H9 (cell line): Measurements from ENCODE around the gene TMED6. TPM values are rescaled to one million over a fixed set of nuclear protein-coding genes. Genes with fewer than 3 reads are reported as not detected.

Experiments
- DNase-seq: peaks from one replicate; pipeline ENCODE4 v3.0.0-alpha.2; 2017
- H2AFZ ChIP-seq: one replicate; pipeline ENCODE4 v1.6.1; 2013; ENCODE audit warnings: mild to moderate bottlenecking, low read length, control low read depth, moderate library complexity
- H2AK5ac ChIP-seq: 2 replicates; pipeline ENCODE4 v1.6.1; 2013; ENCODE audit warnings: low read length, control low read depth, mixed read lengths; ENCODE audit not compliant: insufficient read length
- H2BK120ac ChIP-seq: one replicate; pipeline ENCODE4 v1.6.1; 2013; ENCODE audit warnings: low read depth, mild to moderate bottlenecking, low read length, control low read depth, inconsistent platforms; ENCODE audit not compliant: poor library complexity, severe bottlenecking
- H2BK12ac ChIP-seq: 2 replicates; pipeline ENCODE4 v1.6.1; 2013; ENCODE audit warnings: low read length, control low read depth, mixed read lengths, low read depth; ENCODE audit not compliant: insufficient read length
- H2BK15ac ChIP-seq: 2 replicates; pipeline ENCODE4 v1.6.1; 2013; ENCODE audit warnings: low read depth, low read length, control low read depth
- H2BK20ac ChIP-seq: one replicate; pipeline ENCODE4 v1.6.1; 2013; ENCODE audit warnings: low read depth, mild to moderate bottlenecking, low read length, control low read depth, inconsistent platforms; ENCODE audit not compliant: poor library complexity, severe bottlenecking
- H2BK5ac ChIP-seq: 2 replicates; pipeline ENCODE4 v1.6.1; 2013; ENCODE audit warnings: low read length, control low read depth, mixed read lengths; ENCODE audit not compliant: insufficient read length
- H3K14ac ChIP-seq: 2 replicates; pipeline ENCODE4 v1.6.1; 2013; ENCODE audit warnings: low read length, control low read depth; ENCODE audit not compliant: insufficient read depth
- H3K18ac ChIP-seq: 2 replicates; pipeline ENCODE4 v1.6.1; 2013; ENCODE audit warnings: low read depth, mild to moderate bottlenecking, mixed read lengths, low read length, control low read depth; ENCODE audit not compliant: insufficient read length
- H3K23ac ChIP-seq: 2 replicates; pipeline ENCODE4 v1.6.1; 2013; ENCODE audit warnings: low read length, control low read depth, mixed read lengths, low read depth; ENCODE audit not compliant: insufficient read length
- H3K23me2 ChIP-seq: 2 replicates; pipeline ENCODE4 v1.6.1; 2013; ENCODE audit warnings: low read depth, mild to moderate bottlenecking, mixed read lengths, low read length, control low read depth; ENCODE audit not compliant: insufficient read length, poor library complexity, severe bottlenecking
- H3K27ac ChIP-seq: 2 replicates; pipeline ENCODE4 v1.5.1; 2013; ENCODE audit warnings: low read length, control low read depth, mixed read lengths, low read depth; ENCODE audit not compliant: insufficient read length
- H3K27me3 ChIP-seq: 2 replicates; pipeline ENCODE4 v1.6.1; 2013; ENCODE audit warnings: low read length, control low read depth, inconsistent platforms; ENCODE audit not compliant: insufficient read depth
- H3K4ac ChIP-seq: 2 replicates; pipeline ENCODE4 v1.6.1; 2013; ENCODE audit warnings: low read depth, mild to moderate bottlenecking, control low read depth, inconsistent platforms, low read length, moderate library complexity
- H3K4me1 ChIP-seq: 2 replicates; pipeline ENCODE4 v1.6.1; 2013; ENCODE audit warnings: low read length, control low read depth, inconsistent platforms; ENCODE audit not compliant: insufficient read depth
- H3K4me2 ChIP-seq: 2 replicates; pipeline ENCODE4 v1.6.1; 2013; ENCODE audit warnings: low read length, control low read depth, mixed read lengths; ENCODE audit not compliant: insufficient read length, insufficient read depth
- H3K56ac ChIP-seq: 2 replicates; pipeline ENCODE4 v1.6.1; 2013; ENCODE audit warnings: low read depth, mild to moderate bottlenecking, mixed read lengths, low read length, control low read depth; ENCODE audit not compliant: insufficient read length
- H3K79me1 ChIP-seq: 2 replicates; pipeline ENCODE4 v1.6.1; 2013; ENCODE audit warnings: low read depth, mild to moderate bottlenecking, moderate library complexity, low read length, control low read depth, inconsistent platforms; ENCODE audit not compliant: insufficient read depth, poor library complexity, severe bottlenecking
- H3K79me2 ChIP-seq: 2 replicates; pipeline ENCODE4 v1.6.1; 2013; ENCODE audit warnings: low read length, control low read depth, inconsistent platforms; ENCODE audit not compliant: insufficient read depth
- H3K9ac ChIP-seq: 2 replicates; pipeline ENCODE4 v1.6.1; 2013; ENCODE audit warnings: low read length, control low read depth, mixed read lengths; ENCODE audit not compliant: insufficient read length; ENCODE audit errors: extremely low read depth
- H3K9me3 ChIP-seq: one replicate; pipeline ENCODE4 v1.6.1; 2013; ENCODE audit warnings: low read depth, low read length, inconsistent platforms; ENCODE audit not compliant: control insufficient read depth
- H3T11ph ChIP-seq: one replicate; pipeline ENCODE4 v1.6.1; 2013; ENCODE audit warnings: mild to moderate bottlenecking, low read length, control low read depth, inconsistent platforms
- H4K20me1 ChIP-seq: one replicate; pipeline ENCODE4 v1.6.1; 2013; ENCODE audit not compliant: control insufficient read depth, insufficient read length, insufficient read depth
- H4K5ac ChIP-seq: 2 replicates; pipeline ENCODE4 v1.6.1; 2013; ENCODE audit warnings: low read depth, mild to moderate bottlenecking, mixed read lengths, low read length, control low read depth; ENCODE audit not compliant: insufficient read length
- H4K8ac ChIP-seq: replicated peaks from 2 replicates; pipeline ENCODE4 v1.6.1; 2013; ENCODE audit warnings: low read length, control low read depth, mixed read lengths, low read depth; ENCODE audit not compliant: insufficient read length
- H4K91ac ChIP-seq: 2 replicates; pipeline ENCODE4 v1.6.1; 2013; ENCODE audit warnings: low read depth, mild to moderate bottlenecking, moderate library complexity, mixed read lengths, low read length, control low read depth; ENCODE audit not compliant: insufficient read length
- H3K27ac Mint-ChIP-seq, 3 experiments: 2 replicates in 2 of 3; 3 replicates in 1 of 3; pipeline ENCODE4 v1.8.0; 2020 to 2021; ENCODE audit warnings: mixed read lengths in 3 of 3, mild to moderate bottlenecking in 1 of 3, moderate library complexity in 1 of 3
- H3K27me3 Mint-ChIP-seq: 2 replicates; pipeline ENCODE4 v1.8.0; 2021; ENCODE audit warnings: low read depth, mild to moderate bottlenecking, moderate library complexity, mixed read lengths
- H3K36me3 Mint-ChIP-seq, 3 experiments: 2 replicates in 2 of 3; 3 replicates in 1 of 3; pipeline ENCODE4 v1.8.0; 2020 to 2021; ENCODE audit warnings: low read depth in 3 of 3, mixed read lengths in 3 of 3; ENCODE audit not compliant: insufficient read depth in 1 of 3
- H3K4me1 Mint-ChIP-seq, 2 experiments: 2 replicates each; pipeline ENCODE4 v1.8.0; 2020; ENCODE audit warnings: mixed read lengths in 2 of 2
- H3K4me3 Mint-ChIP-seq, 2 experiments: 2 replicates in 1 of 2; 3 replicates in 1 of 2; pipeline ENCODE4 v1.8.0; 2020 to 2021; ENCODE audit warnings: mild to moderate bottlenecking in 2 of 2, mixed read lengths in 2 of 2, moderate library complexity in 1 of 2
- H3K9me3 Mint-ChIP-seq, 2 experiments: 2 replicates in 1 of 2; 3 replicates in 1 of 2; pipeline ENCODE4 v1.8.0; 2020; ENCODE audit warnings: mild to moderate bottlenecking in 2 of 2, mixed read lengths in 2 of 2, moderate library complexity in 1 of 2
- CTCF ChIP-seq: fragments of 200-600 bp; sonication (generic); conservative IDR thresholded peaks from 3 replicates; pipeline ENCODE4 v1.8.0; 2021; ENCODE audit warnings: antibody characterized with exemption, mild to moderate bottlenecking
- WGBS: extraction: QIAGEN DNeasy Blood & Tissue Kit; methylation state at CpG from one replicate; pipeline ENCODE4 v1.1.7; 2013; ENCODE audit warnings: missing lambda C conversion rate, low lambda C conversion rate, mixed read lengths; ENCODE audit not compliant: insufficient read length; ENCODE audit errors: extremely low coverage; 5-methylcytosine and 5-hydroxymethylcytosine counted together
- total RNA-seq: library from RNA; stranded (reverse); gene quantifications from 2 replicates; pipeline ENCODE4 v1.2.1, GENCODE V29; 2021

Gene TMED6
- total RNA-seq, 1 experiment from 2014 or later = 0.31 TPM

DNA sequence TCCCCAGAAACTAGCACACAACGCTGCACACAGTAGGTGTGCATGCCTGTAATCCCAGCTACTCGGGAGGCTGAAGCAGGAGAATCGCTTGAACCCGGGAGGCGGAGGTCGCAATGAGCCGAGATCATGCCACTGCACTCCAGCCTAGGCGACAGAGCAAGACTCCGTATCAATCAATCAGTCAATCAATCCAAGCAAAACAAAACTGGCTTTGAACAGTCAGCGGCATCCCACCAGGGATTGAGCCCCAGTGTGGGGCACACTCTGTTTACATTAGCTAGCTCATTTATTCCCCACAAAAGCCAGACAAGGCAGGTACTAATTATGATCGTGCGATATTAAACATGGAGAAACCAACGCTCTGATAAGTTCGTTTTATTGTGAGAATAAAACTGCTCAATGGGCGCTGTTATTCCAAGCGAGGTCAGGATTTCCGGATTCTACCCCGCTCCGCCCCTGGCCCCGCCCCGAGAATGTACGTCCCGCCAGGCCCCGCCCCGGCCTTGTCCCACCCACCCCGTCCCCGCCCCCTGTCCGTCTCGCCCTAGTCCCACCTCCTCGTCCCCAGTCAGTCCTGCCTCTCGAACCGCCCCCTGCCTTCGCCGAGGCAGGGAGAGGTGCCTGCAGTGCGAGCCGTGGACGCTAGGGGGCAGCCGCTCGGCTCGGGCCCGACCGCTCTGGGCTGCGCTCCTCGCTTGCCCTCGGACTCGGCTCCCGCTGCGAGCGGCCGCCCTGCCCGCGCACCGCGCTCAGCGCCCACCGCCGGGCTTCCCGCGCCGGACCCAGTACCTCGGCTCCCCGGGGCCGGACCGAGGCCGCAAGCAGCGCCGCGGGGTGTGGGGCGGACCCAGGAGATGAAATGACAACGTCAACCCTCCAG lies 40.7 kb downstream of the TMED6 start, which contains the start of gene VPS4A:
TSS of gene VPS4A (plus strand) at position 698 of the 880 bp plus-strand sequence. CDS start at position 860, 162 bp downstream.
- peaks cover 15 to 27% (median 17%) of the 10 kb centered on the region in 3 experiments; a peak in 6 of 7 replicates for H3K36me3 Mint-ChIP-seq
- H3K9me3 ChIP-seq = no peaks in the 10 kb centered on the region
- H3K4ac ChIP-seq = no peak within 1 kb of the TSS
- H3K79me2 ChIP-seq = peaks cover 3% of the 10 kb centered on the region; the same call in 1 of the 2 replicates
- H3K14ac ChIP-seq = peak within 1 kb of the TSS; percentile 50; the same call in 1 of the 2 replicates
- H2BK12ac ChIP-seq = no peak within 1 kb of the TSS
- no peaks in the 10 kb centered on the region for H3K27me3 ChIP-seq
- no peaks in the 10 kb centered on the region; a peak in 2 of 5 replicates for H3K9me3 Mint-ChIP-seq
- H3K23ac ChIP-seq = no peak within 1 kb of the TSS
- H3K27ac ChIP-seq = no peak within 1 kb of the TSS
- H4K91ac ChIP-seq = no peak within 1 kb of the TSS
- no peak within 1 kb of the TSS for H2BK120ac ChIP-seq
- peak; percentile 96 for DNase-seq
- no peak within 1 kb of the TSS for H2BK20ac ChIP-seq
- H3K79me1 ChIP-seq = peaks cover 7% of the 10 kb centered on the region
- H3K4me1 Mint-ChIP-seq = peaks cover 7 to 10% of the 10 kb centered on the region in 2 experiments
- no peak within 1 kb of the TSS for H2BK15ac ChIP-seq
- H2AFZ ChIP-seq = no peak within 1 kb of the TSS
- H3K4me2 ChIP-seq = peak within 1 kb of the TSS; percentile 42
- peak; percentile 84 for TF ChIP-seq CTCF
- WGBS = no CpG with 5 or more reads among the region's 70 CpGs
- no peaks in the 10 kb centered on the region for H4K20me1 ChIP-seq
- peaks cover 6% of the 10 kb centered on the region for H3K23me2 ChIP-seq
- H3T11ph ChIP-seq = no peak within 1 kb of the TSS
- no peak within 1 kb of the TSS for H3K56ac ChIP-seq
- no peak within 1 kb of the TSS for H2BK5ac ChIP-seq
- no peak within 1 kb of the TSS for H4K5ac ChIP-seq
- H2AK5ac ChIP-seq = no peak within 1 kb of the TSS
- no peak within 1 kb of the TSS for H4K8ac ChIP-seq
- H3K27me3 Mint-ChIP-seq = no peaks in the 10 kb centered on the region; the same call in 1 of the 2 replicates
- peak within 1 kb of the TSS; percentile 45 for H3K9ac ChIP-seq
- peak within 1 kb of the TSS; percentile 100 for H3K4me3 Mint-ChIP-seq
- peaks cover 2% of the 10 kb centered on the region; the same call in 1 of the 2 replicates for H3K4me1 ChIP-seq
- H3K27ac Mint-ChIP-seq = peak within 1 kb of the TSS; percentile 89 to 96 (median 95)
- H3K18ac ChIP-seq = no peak within 1 kb of the TSS
